HK-2 (cell line): ENCODE results near the gene FOXP4.

Experiments
- DNase-seq: peaks from one replicate; pipeline ENCODE4 v3.0.0-alpha.2; 2018; ENCODE audit not compliant: unreplicated experiment

The FOXP4 gene

GRCh38 chr6:41519745-41520699, 26.2 kb upstream of the FOXP4 start:
- no peak for DNase-seq

- no peak for DNase-seq
Measured at GRCh38 chr6:41522780-41523548, 23.2 kb upstream of the FOXP4 start.

GRCh38 chr6:41523915-41524633, 22.1 kb upstream of the FOXP4 start:
- no peak for DNase-seq

- DNase-seq = no peak
Measured at GRCh38 chr6:41524634-41525011, 21.6 kb upstream of the FOXP4 start.

GRCh38 chr6:41527721-41528408, 18.3 kb upstream of the FOXP4 start:
- no peak for DNase-seq

- DNase-seq = no peak
Measured at GRCh38 chr6:41528409-41528963, 17.7 kb upstream of the FOXP4 start.

GRCh38 chr6:41529049-41529448, 17.1 kb upstream of the FOXP4 start:
- no peak for DNase-seq

GRCh38 chr6:41529970-41530369, 16.2 kb upstream of the FOXP4 start:
- no peak for DNase-seq

GRCh38 chr6:41530476-41530875, 15.7 kb upstream of the FOXP4 start:
- DNase-seq = no peak

GRCh38 chr6:41531016-41531415, 15.2 kb upstream of the FOXP4 start:
- DNase-seq = no peak

GRCh38 chr6:41531591-41532582, 14.3 kb upstream of the FOXP4 start:
- DNase-seq = no peak

- DNase-seq = no peak
Measured at GRCh38 chr6:41535766-41536165, 10.4 kb upstream of the FOXP4 start.

GRCh38 chr6:41536795-41537758, 9.1 kb upstream of the FOXP4 start:
- DNase-seq = no peak

GRCh38 chr6:41538556-41539182, 7.5 kb upstream of the FOXP4 start:
- no peak for DNase-seq

GRCh38 chr6:41539204-41539603, 7.0 kb upstream of the FOXP4 start:
- no peak for DNase-seq

- DNase-seq = no peak
Measured at GRCh38 chr6:41541364-41541763, 4.8 kb upstream of the FOXP4 start.

GRCh38 chr6:41543087-41543486, 3.1 kb upstream of the FOXP4 start:
- no peak for DNase-seq

- DNase-seq = no peak
Measured at GRCh38 chr6:41545247-41545702, 906 bp upstream of the FOXP4 start.
